ENCODE measurements around the gene RNF41.

DNA sequence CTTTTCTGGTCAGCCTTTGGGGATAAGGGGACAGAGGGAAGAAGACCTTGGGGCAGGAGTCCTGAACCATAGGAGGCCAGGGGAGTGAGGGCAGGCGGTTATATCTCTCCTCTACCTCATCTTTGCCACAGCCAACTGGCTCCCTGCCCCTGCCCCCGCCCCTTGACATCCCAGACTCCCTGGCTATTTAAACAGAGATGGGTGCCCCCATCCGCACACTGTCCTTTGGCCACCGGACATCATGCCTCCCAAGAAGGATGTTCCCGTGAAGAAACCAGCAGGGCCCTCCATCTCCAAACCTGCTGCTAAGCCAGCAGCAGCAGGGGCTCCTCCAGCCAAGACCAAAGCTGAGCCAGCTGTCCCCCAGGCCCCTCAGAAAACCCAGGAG, 68.0 kb downstream of the RNF41 start:
- TF ChIP-seq RAD21 (CRISPR knock-in tag; IDR thresholded peaks at IDR 0.05) = no peak
- no peak for TF ChIP-seq MAFK (conservative IDR thresholded peaks at IDR 0.05 in 1 of 2, IDR thresholded peaks at IDR 0.05 in 1 of 2; ENCODE audit: low read length in 2 of 2)
- TF ChIP-seq, protein P1, sequence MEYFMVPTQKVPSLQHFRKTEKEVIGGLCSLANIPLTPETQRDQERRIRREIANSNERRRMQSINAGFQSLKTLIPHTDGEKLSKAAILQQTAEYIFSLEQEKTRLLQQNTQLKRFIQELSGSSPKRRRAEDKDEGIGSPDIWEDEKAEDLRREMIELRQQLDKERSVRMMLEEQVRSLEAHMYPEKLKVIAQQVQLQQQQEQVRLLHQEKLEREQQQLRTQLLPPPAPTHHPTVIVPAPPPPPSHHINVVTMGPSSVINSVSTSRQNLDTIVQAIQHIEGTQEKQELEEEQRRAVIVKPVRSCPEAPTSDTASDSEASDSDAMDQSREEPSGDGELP (IDR thresholded peaks at IDR 0.05; ENCODE audit: borderline replicate concordance, low read depth) = no peak
- TF ChIP-seq, protein P2, sequence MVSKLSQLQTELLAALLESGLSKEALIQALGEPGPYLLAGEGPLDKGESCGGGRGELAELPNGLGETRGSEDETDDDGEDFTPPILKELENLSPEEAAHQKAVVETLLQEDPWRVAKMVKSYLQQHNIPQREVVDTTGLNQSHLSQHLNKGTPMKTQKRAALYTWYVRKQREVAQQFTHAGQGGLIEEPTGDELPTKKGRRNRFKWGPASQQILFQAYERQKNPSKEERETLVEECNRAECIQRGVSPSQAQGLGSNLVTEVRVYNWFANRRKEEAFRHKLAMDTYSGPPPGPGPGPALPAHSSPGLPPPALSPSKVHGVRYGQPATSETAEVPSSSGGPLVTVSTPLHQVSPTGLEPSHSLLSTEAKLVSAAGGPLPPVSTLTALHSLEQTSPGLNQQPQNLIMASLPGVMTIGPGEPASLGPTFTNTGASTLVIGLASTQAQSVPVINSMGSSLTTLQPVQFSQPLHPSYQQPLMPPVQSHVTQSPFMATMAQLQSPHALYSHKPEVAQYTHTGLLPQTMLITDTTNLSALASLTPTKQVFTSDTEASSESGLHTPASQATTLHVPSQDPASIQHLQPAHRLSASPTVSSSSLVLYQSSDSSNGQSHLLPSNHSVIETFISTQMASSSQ (IDR thresholded peaks at IDR 0.05; ENCODE audit: low read depth) = no peak
- TF ChIP-seq, protein P2 (CRISPR knock-in tag; IDR thresholded peaks at IDR 0.05; ENCODE audit: borderline replicate concordance) = no peak

All from HepG2 (cell line).